ENCODE results near the gene NFIA. TPM values are rescaled to one million over a fixed set of nuclear protein-coding genes. Genes with fewer than 3 reads are reported as not detected.

Gene NFIA
- polyA plus RNA-seq, 1 donor (not counting 4 experiments of a cell fraction or from before 2014, with no cell fraction given) = 14.7 TPM

DNA sequence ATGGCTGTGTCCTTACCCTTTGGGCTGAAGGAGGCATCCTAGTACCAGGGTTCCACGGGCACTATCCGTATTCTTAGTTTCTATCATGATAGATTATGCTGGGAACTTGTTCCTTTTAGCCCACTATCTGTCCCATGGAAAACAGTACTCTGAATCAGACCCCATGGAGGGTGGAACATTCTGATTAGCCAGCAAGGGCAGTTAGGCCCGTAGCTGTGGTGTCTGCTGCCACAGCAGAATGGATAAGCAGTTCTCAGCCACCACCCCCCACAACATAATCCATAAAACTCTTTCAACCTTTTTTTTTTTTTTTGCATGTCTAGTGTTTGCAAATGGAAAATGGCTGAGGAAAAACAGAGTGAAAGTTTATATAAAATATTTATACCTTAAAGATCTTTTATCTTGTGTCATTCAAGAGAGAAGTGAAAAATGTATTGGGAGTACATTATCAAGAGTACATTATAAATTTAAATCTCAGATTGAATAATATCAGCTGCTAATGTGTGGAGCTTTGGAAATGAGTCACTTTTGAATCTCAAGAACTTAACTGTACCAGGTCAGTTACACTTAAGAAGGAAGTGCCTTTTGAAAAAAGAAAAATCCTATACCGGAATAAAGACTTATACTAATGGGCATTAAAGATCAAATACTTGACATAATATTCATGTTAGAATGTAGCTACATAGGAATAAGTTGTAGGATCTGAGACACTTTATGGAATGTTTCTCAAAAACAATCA, 80.3 kb downstream of the NFIA start:
- Histone ChIP-seq H3K27ac (ENCODE audit: control insufficient read depth, insufficient read depth, low read length) (no peak overlapping the region), H3K9ac (ENCODE audit: control insufficient read depth, extremely low read depth, insufficient read depth, low read length) (no peak overlapping the region), H3K9me3 (ENCODE audit: control insufficient read depth, low read depth, low read length) (no peaks in the 10 kb centered on the region), H3K79me2 (ENCODE audit: control insufficient read depth, insufficient read depth, low read length) (peaks cover 3% of the 10 kb centered on the region), H4K20me1 (ENCODE audit: control insufficient read depth, extremely low read depth, insufficient read depth, low read length) (no peaks in the 10 kb centered on the region), H3K27me3 (ENCODE audit: control insufficient read depth, extremely low read depth, insufficient read depth, low read length) (no peaks in the 10 kb centered on the region), H3K4me3 (ENCODE audit: control insufficient read depth in 2 of 3, extremely low read depth in 1 of 3, insufficient read depth in 2 of 3, low read depth in 1 of 3, low read length in 3 of 3) (no peak overlapping the region), H3K9me1 (ENCODE audit: control insufficient read depth, extremely low read depth, insufficient read depth, low read length) (no peaks in the 10 kb centered on the region), H3K4me2 (ENCODE audit: control insufficient read depth, extremely low read depth, insufficient read depth, low read depth, low read length) (no peak overlapping the region), H3K4me1 (ENCODE audit: control insufficient read depth, extremely low read depth, insufficient read depth, low read length) (peaks cover 20% of the 10 kb centered on the region), H3K36me3 (ENCODE audit: control insufficient read depth in 2 of 2, extremely low read depth in 1 of 2, insufficient read depth in 2 of 2, low read length in 2 of 2) (peaks cover 0 to 4% of the 10 kb centered on the region in 2 experiments), H2AFZ (ENCODE audit: control insufficient read depth, low read length) (no peak overlapping the region)
- FAIRE-seq (no peak), DNase-seq (ENCODE audit: low read depth, low spot score) (no peak)
- no peak for TF ChIP-seq CTCF (optimal IDR thresholded peaks at IDR 0.05 in 1 of 3, IDR thresholded peaks at IDR 0.05 in 1 of 3, conservative IDR thresholded peaks at IDR 0.05 in 1 of 3; ENCODE audit: extremely low read depth in 1 of 3, insufficient read depth in 2 of 3, low read length in 3 of 3)
- no peak for TF ChIP-seq EZH2 (IDR thresholded peaks at IDR 0.05; ENCODE audit: low read length)
- dilution Hi-C loops (cut with MboI; ENCODE audit: extremely low pct_ligation_motif_present, low sequenced_read_pairs) = no loop called here

DNA sequence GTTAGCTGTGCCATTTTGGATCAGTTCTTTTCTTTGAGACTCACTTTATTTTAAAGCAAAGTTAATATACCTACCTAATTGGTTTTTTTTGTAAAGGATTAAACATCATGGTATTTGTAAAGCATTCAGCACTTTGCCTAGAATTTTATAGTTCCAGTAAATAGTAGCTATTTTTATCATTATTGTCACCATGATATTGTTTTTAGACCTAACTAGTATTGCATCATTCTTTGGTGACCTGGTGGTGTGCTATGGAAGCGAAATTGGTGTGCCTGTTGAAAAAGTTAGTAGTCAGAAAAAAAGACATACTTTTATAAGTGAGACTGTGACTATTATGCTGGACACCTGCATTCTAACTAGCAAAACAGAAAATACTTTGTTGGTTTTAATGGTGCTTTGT, 81.0 kb downstream of the NFIA start:
- TF ChIP-seq CTCF (optimal IDR thresholded peaks at IDR 0.05 in 1 of 3, IDR thresholded peaks at IDR 0.05 in 1 of 3, conservative IDR thresholded peaks at IDR 0.05 in 1 of 3; ENCODE audit: extremely low read depth in 1 of 3, insufficient read depth in 2 of 3, low read length in 3 of 3) (no peak), EZH2 (IDR thresholded peaks at IDR 0.05; ENCODE audit: low read length) (no peak)

More for the DNA sequence above, 81.0 kb downstream of the NFIA start:
- no peak overlapping the region for H2AFZ ChIP-seq (ENCODE audit: control insufficient read depth, low read length)
- H3K27ac ChIP-seq (ENCODE audit: control insufficient read depth, insufficient read depth, low read length) = no peak overlapping the region
- DNase-seq (ENCODE audit: low read depth, low spot score) = no peak
- no peak for FAIRE-seq
- peaks cover 0 to 4% of the 10 kb centered on the region in 2 experiments for H3K36me3 ChIP-seq (ENCODE audit: control insufficient read depth in 2 of 2, extremely low read depth in 1 of 2, insufficient read depth in 2 of 2, low read length in 2 of 2)
- peaks cover 3% of the 10 kb centered on the region for H3K79me2 ChIP-seq (ENCODE audit: control insufficient read depth, insufficient read depth, low read length)
- H3K27me3 ChIP-seq (ENCODE audit: control insufficient read depth, extremely low read depth, insufficient read depth, low read length) = no peaks in the 10 kb centered on the region
- H3K9me1 ChIP-seq (ENCODE audit: control insufficient read depth, extremely low read depth, insufficient read depth, low read length) = no peaks in the 10 kb centered on the region
- H4K20me1 ChIP-seq (ENCODE audit: control insufficient read depth, extremely low read depth, insufficient read depth, low read length) = no peaks in the 10 kb centered on the region
- H3K4me1 ChIP-seq (ENCODE audit: control insufficient read depth, extremely low read depth, insufficient read depth, low read length) = peaks cover 17% of the 10 kb centered on the region
- dilution Hi-C loops (cut with MboI; ENCODE audit: extremely low pct_ligation_motif_present, low sequenced_read_pairs) = no loop called here
- H3K4me3 ChIP-seq (ENCODE audit: control insufficient read depth in 2 of 3, extremely low read depth in 1 of 3, insufficient read depth in 2 of 3, low read depth in 1 of 3, low read length in 3 of 3) = no peak overlapping the region
- no peak overlapping the region for H3K4me2 ChIP-seq (ENCODE audit: control insufficient read depth, extremely low read depth, insufficient read depth, low read depth, low read length)
- H3K9ac ChIP-seq (ENCODE audit: control insufficient read depth, extremely low read depth, insufficient read depth, low read length) = no peak overlapping the region
- no peaks in the 10 kb centered on the region for H3K9me3 ChIP-seq (ENCODE audit: control insufficient read depth, low read depth, low read length)
